Activated CD4-positive, alpha-beta T cell treated with anti-CD3 and anti-CD28 coated beads, Interleukin-2, amount 10 ng/mL, durations not matched to agents 24 days and 14 days (primary cell): ENCODE results near the gene GCAT. TPM values are rescaled to one million over a fixed set of nuclear protein-coding genes. Genes with fewer than 3 reads are reported as not detected.
A peak's percentile ranks its signal among the peaks of the same experiment; 100 is the strongest.

Experiments
- DNase-seq: peaks from one replicate; pipeline ENCODE4 v3.0.0; 2022
- H3K27ac Mint-ChIP-seq: one replicate; pipeline ENCODE4 v1.8.0; 2022; ENCODE audit warnings: mild to moderate bottlenecking, mixed read lengths
- H3K27me3 Mint-ChIP-seq: one replicate; pipeline ENCODE4 v1.8.0; 2022; ENCODE audit warnings: mixed read lengths
- H3K36me3 Mint-ChIP-seq: one replicate; pipeline ENCODE4 v1.8.0; 2022; ENCODE audit warnings: low read depth, mild to moderate bottlenecking, mixed read lengths
- H3K4me1 Mint-ChIP-seq: one replicate; pipeline ENCODE4 v1.8.0; 2021; ENCODE audit warnings: mixed read lengths
- H3K4me3 Mint-ChIP-seq: one replicate; pipeline ENCODE4 v1.8.0; 2022; ENCODE audit warnings: mild to moderate bottlenecking, moderate library complexity, mixed read lengths
- H3K9me3 Mint-ChIP-seq: one replicate; pipeline ENCODE4 v1.8.0; 2021; ENCODE audit warnings: mixed read lengths
- intact Hi-C: fragments of 100-400 bp; cut with micrococcal nuclease; formaldehyde crosslinking; loops from one replicate; pipeline ENCODE4 v1.15.1; 2023
- total RNA-seq: library from RNA; stranded (reverse); gene quantifications from 2 replicates; pipeline ENCODE4 v1.2.3, GENCODE V29; 2022

Gene GCAT
- total RNA-seq, 1 donor from 2014 or later, result 27.7 TPM

DNA sequence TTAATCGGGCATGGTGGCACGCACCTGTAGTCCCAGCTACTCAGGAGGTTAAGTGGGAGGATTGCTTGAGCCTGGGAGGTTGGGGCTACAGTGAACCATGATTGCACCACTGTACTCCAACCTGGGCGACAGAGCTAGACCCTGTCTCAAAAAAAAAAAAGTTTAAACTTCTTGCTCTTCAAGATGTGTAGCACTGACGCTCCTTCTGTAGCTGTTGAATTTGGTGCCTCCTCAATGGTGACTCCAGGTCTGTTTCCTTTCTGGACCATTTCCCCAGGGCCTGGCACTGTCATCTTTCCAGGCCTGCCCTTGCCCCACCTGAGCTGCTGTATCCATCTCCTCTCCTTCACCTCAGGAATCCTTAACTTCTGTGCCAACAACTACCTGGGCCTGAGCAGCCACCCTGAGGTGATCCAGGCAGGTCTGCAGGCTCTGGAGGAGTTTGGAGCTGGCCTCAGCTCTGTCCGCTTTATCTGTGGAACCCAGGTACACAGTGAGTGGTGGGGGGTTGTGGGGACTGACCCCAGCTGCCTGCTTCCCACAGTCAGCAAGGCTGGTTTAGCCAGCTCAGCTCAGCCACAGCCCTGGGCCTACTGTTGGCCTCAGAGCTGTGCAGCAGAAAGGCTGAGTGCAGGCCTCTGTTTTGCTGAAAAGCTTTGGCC is 2.1 kb downstream of the GCAT start:
- Mint-ChIP-seq H3K36me3 (peaks cover 8% of the 10 kb centered on the region), H3K27ac (no peak overlapping the region), H3K9me3 (no peaks in the 10 kb centered on the region), H3K4me3 (peak overlapping the region; percentile 18), H3K4me1 (peaks cover 21% of the 10 kb centered on the region), H3K27me3 (peaks cover 10% of the 10 kb centered on the region)
- peak; percentile 54 for DNase-seq
- intact Hi-C loops, result loop anchor here (5.0 kb wide), 2 partner anchors 133 to 203 kb away; partner anchors contain the start of genes GGA1 and LGALS1

- peaks cover 7% of the 10 kb centered on the region for H3K4me1 Mint-ChIP-seq
Measured at GRCh38 chr22:37811867-37812266, 4.1 kb downstream of the GCAT start.

GRCh38 chr22:37812869-37813678 is 5.3 kb downstream of the GCAT start:
- H3K27ac Mint-ChIP-seq, result no peak overlapping the region
- peaks cover 5% of the 10 kb centered on the region for H3K36me3 Mint-ChIP-seq
- no peaks in the 10 kb centered on the region for H3K9me3 Mint-ChIP-seq
- DNase-seq, result peak; percentile 52
- H3K4me3 Mint-ChIP-seq, result no peak overlapping the region
- no peaks in the 10 kb centered on the region for H3K27me3 Mint-ChIP-seq
- H3K4me1 Mint-ChIP-seq, result peaks cover 5% of the 10 kb centered on the region
- intact Hi-C loops, result no loop called here

More at GRCh38 chr22:37811867-37812266, 4.1 kb downstream of the GCAT start:
- Mint-ChIP-seq H3K27me3 (no peaks in the 10 kb centered on the region), H3K27ac (no peak overlapping the region), H3K4me3 (no peak overlapping the region), H3K9me3 (no peaks in the 10 kb centered on the region), H3K36me3 (peaks cover 5% of the 10 kb centered on the region)
- intact Hi-C loops, result no loop called here
- no peak for DNase-seq

GRCh38 chr22:37815593-37815992 is 7.9 kb downstream of the GCAT start:
- H3K27ac Mint-ChIP-seq, result no peak overlapping the region
- H3K4me3 Mint-ChIP-seq, result no peak overlapping the region
- DNase-seq, result no peak
- H3K4me1 Mint-ChIP-seq, result peaks cover 8% of the 10 kb centered on the region
- peaks cover 5% of the 10 kb centered on the region for H3K36me3 Mint-ChIP-seq
- H3K9me3 Mint-ChIP-seq, result no peaks in the 10 kb centered on the region
- intact Hi-C loops, result no loop called here
- H3K27me3 Mint-ChIP-seq, result peaks cover 15% of the 10 kb centered on the region

GRCh38 chr22:37816543-37817180 is 8.9 kb downstream of the GCAT start:
- H3K4me3 Mint-ChIP-seq, result no peak overlapping the region
- peak; percentile 54 for DNase-seq
- H3K4me1 Mint-ChIP-seq, result peaks cover 8% of the 10 kb centered on the region
- intact Hi-C loops, result loop anchor here (1.0 kb wide), 3 partner anchors 9 to 118 kb away; partner anchors contain the start of gene GCAT
- H3K36me3 Mint-ChIP-seq, result peaks cover 5% of the 10 kb centered on the region
- no peak overlapping the region for H3K27ac Mint-ChIP-seq
- H3K9me3 Mint-ChIP-seq, result no peaks in the 10 kb centered on the region
- peaks cover 17% of the 10 kb centered on the region for H3K27me3 Mint-ChIP-seq

DNA sequence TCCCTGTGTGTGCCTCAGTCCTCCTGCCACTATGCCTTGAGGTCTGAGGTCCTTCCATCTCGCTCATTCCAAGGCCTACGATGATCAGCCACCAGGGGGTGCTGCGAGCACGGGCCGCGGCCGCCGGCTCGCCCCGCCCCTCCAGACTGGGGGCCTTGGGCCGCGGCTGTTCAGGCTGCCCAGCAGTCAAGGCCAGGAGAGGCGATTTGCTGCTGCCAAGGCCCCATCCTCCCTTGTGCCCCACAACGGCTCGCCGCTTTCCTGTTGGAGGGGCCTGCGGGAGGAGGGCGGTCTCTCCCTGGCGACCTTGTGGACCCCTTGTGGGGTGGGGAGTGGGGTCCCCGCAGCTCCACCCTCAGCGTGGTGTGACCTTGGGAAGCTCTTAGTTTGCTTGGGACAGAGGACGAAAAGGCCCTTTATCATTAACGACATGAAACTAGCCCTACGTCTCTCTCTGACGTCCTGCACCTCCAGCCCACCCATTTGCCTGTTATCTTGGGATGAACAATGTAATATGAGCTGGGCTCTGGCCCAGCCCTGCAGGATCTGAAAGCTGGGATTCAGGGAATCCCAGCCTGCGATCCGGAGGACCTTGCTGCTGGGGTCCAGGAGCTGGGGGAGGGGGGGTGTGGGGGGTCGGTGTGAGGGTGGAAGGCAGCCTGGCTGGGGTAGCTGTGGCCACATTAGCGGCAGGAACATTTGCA is 10.1 kb downstream of the GCAT start:
- Mint-ChIP-seq H3K9me3 (no peaks in the 10 kb centered on the region), H3K27me3 (peaks cover 23% of the 10 kb centered on the region), H3K4me1 (peaks cover 8% of the 10 kb centered on the region), H3K4me3 (peak overlapping the region; percentile 56), H3K36me3 (peaks cover 5% of the 10 kb centered on the region), H3K27ac (no peak overlapping the region)
- DNase-seq, result peak; percentile 96
- intact Hi-C loops, result loop anchor here (1.0 to 2.0 kb wide), 4 partner anchors 11 to 116 kb away; partner anchors contain the start of gene GCAT

DNA sequence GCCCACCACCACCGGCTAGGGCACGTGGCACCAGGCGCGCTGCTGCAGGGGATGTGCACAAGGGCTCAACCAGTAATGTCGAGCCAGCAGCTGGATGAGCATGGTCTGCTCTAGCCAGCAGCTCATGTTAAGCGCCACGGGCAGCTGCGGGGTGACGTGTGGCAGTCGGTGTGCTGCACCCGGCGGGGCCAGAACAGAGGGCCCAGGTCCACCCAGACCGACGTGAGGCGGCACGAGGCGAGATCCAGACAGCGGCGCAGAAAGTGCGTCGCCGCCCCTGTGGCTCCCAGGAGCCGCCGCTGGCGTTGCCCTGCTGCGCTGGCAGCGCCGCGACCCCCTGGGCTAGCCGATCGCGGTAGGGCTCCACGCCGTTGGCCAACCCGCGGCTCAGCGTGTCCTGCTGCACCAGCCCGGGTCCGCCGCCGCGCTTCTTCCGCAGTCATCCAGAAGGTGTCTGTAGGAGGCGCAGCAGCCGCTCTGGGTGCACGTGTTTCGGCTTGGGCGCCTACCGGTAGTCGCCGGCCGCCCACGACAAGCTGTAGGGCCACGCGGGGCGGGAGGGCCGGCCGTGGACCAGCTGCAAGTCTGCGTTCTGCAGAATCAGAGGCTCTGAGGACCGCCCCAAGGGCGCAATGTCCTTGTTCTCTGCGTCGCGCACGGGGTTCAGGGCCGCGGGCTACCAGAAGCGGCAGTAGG is 10.8 kb downstream of the GCAT start:
- intact Hi-C loops, result loop anchor here (2.0 kb wide), 1 partner anchor 16 kb away; no protein-coding TSS in a partner anchor
- Mint-ChIP-seq H3K4me3 (peak overlapping the region; percentile 71), H3K36me3 (peaks cover 4% of the 10 kb centered on the region), H3K27me3 (peaks cover 28% of the 10 kb centered on the region), H3K27ac (no peak overlapping the region), H3K9me3 (no peaks in the 10 kb centered on the region), H3K4me1 (peaks cover 8% of the 10 kb centered on the region)
- DNase-seq, result peak; percentile 92

GRCh38 chr22:37819105-37819433 is 11.3 kb downstream of the GCAT start:
- DNase-seq, result no peak
- peaks cover 29% of the 10 kb centered on the region for H3K27me3 Mint-ChIP-seq
- H3K27ac Mint-ChIP-seq, result no peak overlapping the region
- intact Hi-C loops, result loop anchor here (2.0 kb wide), 1 partner anchor 16 kb away; no protein-coding TSS in a partner anchor
- H3K4me1 Mint-ChIP-seq, result peaks cover 8% of the 10 kb centered on the region
- H3K36me3 Mint-ChIP-seq, result peaks cover 4% of the 10 kb centered on the region
- H3K4me3 Mint-ChIP-seq, result peak overlapping the region; percentile 71
- no peaks in the 10 kb centered on the region for H3K9me3 Mint-ChIP-seq

GRCh38 chr22:37820350-37820749 is 12.6 kb downstream of the GCAT start:
- DNase-seq, result no peak
- intact Hi-C loops, result no loop called here
- Mint-ChIP-seq H3K27me3 (peaks cover 32% of the 10 kb centered on the region), H3K9me3 (no peaks in the 10 kb centered on the region), H3K27ac (no peak overlapping the region), H3K4me1 (peaks cover 11% of the 10 kb centered on the region), H3K4me3 (no peak overlapping the region), H3K36me3 (peaks cover 2% of the 10 kb centered on the region)

GRCh38 chr22:37822079-37822833 is 14.5 kb downstream of the GCAT start:
- intact Hi-C loops, result no loop called here
- Mint-ChIP-seq H3K4me1 (peaks cover 13% of the 10 kb centered on the region), H3K9me3 (no peaks in the 10 kb centered on the region), H3K27ac (no peak overlapping the region), H3K4me3 (no peak overlapping the region), H3K27me3 (peaks cover 34% of the 10 kb centered on the region), H3K36me3 (no peaks in the 10 kb centered on the region)
- no peak for DNase-seq

GRCh38 chr22:37823134-37823985 is 15.6 kb downstream of the GCAT start, which contains the start of gene GALR3:
GALR3 (plus strand) TSS chr22:37823382; CDS start chr22:37823407, 25 bp downstream.
- Mint-ChIP-seq H3K36me3 (peaks cover 3% of the 10 kb centered on the region), H3K27ac (no peak within 1 kb of the TSS), H3K9me3 (no peaks in the 10 kb centered on the region), H3K27me3 (peaks cover 34% of the 10 kb centered on the region), H3K4me3 (peak within 1 kb of the TSS; percentile 67), H3K4me1 (peaks cover 10% of the 10 kb centered on the region)
- intact Hi-C loops, result no loop called here
- DNase-seq, result no peak
